HPDE6-E6E7 (cell line): ENCODE results near the gene ACSM3.
"Not testable (repeated sequence)": the region's sequence is repeated elsewhere in the genome, so short reads cannot be mapped to it uniquely, and the experiment has no call there.

Source experiments
- DNase-seq: peaks from one replicate; pipeline ENCODE4 v3.0.0; 2011; ENCODE audit warnings: missing footprints; ENCODE audit errors: extremely low spot score

The ACSM3 gene, protein sequence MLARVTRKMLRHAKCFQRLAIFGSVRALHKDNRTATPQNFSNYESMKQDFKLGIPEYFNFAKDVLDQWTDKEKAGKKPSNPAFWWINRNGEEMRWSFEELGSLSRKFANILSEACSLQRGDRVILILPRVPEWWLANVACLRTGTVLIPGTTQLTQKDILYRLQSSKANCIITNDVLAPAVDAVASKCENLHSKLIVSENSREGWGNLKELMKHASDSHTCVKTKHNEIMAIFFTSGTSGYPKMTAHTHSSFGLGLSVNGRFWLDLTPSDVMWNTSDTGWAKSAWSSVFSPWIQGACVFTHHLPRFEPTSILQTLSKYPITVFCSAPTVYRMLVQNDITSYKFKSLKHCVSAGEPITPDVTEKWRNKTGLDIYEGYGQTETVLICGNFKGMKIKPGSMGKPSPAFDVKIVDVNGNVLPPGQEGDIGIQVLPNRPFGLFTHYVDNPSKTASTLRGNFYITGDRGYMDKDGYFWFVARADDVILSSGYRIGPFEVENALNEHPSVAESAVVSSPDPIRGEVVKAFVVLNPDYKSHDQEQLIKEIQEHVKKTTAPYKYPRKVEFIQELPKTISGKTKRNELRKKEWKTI

DNA sequence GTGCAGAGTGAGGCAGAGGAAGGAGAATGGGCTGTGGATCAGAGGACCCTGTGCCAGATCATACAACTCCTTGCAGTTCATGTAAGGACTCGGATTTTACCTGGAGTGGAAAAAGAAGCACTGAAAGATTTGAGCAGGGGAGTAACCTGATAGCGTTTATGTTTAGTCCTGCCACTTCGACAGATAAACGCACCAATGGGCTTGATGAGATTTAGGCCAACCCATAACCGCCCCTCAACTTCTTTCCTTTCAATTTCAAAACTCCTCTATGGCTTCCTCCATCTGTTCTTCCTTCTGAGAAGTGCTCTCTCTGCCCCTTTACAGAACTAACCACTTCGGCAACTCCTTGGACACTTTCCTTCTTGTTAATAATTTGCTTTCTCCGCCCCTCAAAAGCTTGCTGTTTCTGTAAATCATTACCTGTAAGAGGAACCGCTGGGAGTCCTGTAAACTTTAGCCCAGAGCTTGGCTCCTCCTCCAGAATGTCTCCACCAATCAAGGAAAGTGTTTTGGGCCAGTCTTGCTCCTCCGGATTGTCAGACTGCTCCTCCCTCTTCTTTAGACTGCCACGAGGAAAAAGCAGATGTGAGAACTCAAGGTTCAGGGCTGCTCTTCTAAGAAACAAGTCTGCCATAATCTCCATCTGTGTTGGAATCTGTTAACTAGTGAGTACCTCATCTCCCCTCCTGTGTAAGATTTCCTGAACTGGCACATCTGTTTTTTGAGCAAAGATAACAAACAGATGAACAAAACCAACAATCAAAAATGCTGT, at the start of gene ACSM3:
TSS of gene ACSM3 (plus strand) at position 554 of the 772 bp plus-strand sequence. CDS start 6,021 bp downstream, outside the sequence.
- DNase-seq, result peak; percentile 84

DNA sequence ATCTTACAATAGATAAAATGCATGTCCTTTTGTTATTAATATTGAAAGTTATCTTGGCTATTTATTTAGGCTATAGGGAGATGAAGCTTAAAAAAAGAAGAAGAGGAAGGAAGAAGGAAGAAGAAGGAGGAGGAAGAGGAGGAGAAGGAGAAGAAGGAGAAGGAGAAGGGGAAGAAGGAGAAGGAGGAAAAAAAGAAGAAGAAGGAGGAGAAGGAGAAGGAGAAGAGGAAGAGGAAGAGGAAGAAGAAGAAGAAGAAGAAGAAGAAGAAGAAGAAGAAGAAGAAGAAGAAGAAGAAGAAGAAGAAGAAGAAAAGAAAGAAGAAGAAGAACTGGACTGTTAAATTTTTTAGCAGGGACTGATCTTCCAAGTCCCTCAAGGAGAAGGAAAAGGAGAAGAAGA, 46.1 kb upstream of the ACSM3 start:
- DNase-seq, result not testable (repeated sequence)

DNA sequence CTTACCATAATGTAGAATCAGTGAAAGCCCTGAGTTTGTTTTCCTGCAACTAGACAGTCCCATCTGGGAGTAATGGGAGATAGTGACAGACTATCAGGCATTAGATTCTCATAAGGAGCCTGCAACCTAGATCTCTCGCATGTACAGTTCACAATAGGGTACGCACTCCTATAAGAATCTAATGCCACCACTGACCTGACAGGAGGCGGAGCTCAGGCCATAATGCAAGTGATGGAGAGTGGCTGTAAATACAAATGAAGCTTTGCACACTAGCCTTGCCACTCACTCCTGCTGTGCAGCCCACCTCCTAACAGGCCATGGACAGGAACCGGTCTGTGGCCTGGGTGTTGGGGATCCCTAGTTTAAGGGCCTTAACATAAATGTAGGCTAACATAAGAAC, 43.6 kb upstream of the ACSM3 start:
- no peak for DNase-seq

DNA sequence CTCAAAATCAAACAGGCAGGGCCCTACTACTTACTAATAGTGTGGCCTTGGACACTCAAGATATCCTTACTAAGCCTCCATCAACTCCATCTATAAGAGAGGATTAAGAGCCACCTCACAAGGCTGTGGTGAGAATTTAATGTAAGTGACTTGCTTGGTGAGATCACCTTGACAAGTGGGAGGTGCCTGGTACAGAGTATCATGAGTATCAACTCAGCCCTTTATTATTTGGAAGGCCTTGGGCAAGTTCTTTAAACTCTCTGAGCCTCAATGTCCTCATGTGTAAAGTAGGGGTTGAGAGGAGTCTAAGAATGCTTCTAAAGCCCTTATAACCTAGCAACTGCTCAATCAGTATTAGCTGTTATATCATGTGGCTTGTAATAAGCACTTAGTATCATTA, 37.2 kb upstream of the ACSM3 start:
- no peak for DNase-seq

DNA sequence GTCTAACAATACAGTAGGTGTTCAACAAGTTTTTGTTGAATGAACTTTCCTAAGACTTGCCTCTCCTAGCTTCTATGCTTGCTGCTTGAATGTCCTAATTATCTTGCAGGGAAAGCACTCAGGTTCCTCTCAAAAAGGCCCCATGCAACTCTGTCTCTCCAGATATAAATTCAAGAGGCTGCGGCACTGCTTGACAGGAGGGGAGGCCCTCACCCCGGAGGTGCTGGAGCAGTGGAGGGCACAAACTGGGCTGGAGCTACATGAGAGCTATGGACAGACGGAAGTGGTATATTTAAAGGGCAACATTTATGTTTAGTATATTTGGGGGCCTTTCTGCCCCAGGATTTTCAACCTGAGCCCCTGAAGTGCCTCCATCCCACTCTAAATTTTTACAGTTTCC, 36.6 kb upstream of the ACSM3 start:
- no peak for DNase-seq

DNA sequence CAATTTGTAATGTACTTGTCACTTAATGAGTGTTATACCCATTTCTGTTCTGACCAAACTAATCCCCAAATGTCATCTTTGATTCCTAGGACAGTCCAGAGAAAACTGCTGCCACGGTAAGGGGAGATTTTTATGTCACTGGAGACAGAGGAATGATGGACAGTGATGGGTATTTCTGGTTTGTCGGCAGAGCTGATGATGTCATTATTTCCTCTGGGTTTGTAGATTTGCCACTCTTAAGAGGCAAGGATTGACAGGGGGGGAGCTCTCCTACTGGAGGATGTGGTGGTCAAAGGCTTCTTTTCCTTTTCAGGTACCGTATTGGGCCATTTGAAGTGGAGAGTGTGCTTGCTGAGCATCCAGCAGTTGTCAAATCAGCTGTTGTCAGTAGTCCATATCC, 34.7 kb upstream of the ACSM3 start:
- no peak for DNase-seq

DNA sequence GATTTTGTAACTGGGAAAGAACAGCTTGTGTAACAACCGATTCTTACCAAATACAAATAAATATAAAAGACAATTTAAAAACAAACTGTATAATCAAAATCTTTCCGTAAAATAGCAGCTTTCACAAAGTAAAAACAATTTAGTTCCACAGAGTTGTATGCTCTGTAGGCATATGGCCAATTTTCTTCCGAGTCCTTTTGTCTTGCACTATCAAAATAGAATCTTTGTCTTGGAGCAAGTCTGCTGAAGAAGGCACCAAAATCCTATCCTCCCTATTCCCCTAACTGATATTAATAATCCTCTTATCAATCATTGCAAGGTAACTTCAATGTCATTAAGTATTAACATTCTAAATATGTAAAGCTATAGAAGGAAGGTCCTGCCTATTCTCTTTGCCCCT, 29.8 kb upstream of the ACSM3 start:
- DNase-seq, result no peak

DNA sequence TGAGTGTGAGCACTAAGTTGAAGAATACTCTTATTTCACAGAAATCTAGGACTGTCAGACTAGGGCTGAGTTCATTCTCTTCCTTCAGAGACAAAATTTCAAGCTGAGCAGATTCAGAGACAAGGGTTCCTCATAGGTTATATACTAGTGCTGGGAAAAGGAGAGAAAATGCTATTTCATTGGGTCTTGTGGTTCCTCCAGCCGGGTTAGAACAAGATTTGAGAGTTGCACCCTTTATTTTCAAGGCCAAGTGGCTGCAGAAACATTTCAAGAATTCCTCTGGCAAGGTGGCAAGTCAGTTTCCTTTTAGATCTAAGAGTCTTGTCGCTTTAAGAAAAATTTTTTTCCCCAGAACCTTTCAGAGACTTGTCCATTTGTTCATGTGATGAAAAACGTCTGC, 29.0 kb upstream of the ACSM3 start:
- no peak for DNase-seq

DNA sequence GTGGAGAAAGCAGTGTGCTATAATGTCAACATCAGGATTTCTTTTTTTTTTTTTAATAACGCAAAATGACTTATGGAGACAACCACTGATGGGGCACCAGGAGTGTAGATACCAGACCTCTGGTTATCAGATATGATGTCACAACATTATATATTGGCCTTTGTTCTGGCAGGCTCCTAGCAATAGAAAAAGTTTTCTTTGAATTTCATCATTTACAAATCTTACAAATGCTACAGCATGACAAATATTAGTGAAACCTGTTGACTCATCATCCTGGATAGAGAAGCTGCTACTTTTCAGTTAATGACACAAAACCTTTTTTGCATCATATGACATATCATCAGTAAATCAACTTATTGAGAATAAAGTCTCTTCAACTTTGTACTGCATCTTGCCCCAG, 28.3 kb upstream of the ACSM3 start:
- DNase-seq, result no peak

DNA sequence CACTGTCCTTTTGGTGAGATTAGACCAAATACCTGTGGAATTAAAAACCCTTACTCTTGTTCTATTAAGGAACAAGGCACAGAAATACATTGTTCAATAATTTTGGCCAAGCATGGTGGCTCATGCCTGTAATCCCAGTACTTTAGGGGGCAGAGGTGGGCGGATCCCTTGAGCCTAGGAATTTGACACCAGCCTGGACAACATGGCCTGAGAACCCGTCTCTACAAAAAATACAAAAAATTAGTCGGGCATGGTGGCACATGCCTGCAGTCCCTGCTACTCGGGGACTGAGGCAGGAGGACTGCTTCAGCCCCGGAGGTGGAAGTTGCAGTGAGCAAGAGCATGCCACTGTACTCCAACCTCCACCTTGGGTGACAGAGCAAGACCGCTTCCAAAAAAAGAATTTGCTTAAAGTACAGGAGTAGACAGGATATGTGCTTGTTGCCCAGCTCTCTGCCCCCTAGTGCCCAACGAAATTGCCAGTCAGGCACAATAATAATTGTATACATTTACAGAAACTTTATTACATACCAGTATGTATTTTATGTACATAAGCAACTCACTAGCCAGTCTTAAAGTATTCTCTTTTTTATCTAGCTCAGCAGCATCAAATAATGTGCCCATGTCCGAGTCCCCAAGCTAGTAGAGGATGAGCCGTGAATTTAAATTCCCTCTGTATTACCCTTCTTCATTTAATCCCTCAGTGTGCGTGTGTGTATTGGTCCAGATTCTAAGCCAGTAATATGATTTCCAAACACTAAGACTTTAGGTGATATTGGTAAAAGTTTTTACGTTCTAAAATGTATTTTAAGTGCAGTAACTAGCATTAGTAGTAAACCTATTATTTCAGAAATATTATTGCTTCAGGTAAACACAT, 23.6 kb upstream of the ACSM3 start:
- peak; percentile 17 for DNase-seq

DNA sequence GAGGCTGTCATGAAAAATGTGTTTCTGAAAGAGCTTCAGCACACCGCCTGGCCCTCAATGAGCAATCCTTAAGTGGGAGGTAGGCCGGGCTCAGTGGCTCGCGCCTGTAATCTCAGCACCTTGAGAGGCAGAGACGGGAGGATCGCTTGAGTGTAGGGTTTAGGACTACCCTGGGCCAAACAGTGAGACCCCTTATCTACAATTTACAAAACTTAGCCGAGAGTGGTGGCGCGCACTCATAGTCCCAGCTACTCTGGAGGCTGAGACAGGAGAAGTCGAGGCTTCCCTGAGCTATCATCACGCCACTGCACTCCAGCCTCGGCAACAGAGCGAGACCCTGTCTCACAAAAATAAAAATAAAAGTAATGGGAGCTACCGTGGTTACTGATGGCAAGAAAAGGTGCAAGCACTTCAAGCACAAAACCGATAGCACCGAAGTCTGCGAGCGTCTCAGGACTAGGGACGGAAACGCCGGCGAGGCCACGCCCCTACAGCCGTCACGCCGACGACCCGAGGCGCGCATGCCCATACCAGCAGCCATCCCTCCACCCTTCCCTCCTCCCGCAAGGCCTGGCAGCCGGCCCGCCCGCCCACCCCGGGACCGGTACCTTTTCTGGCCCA, 22.8 kb upstream of the ACSM3 start:
- peak; percentile 90 for DNase-seq

DNA sequence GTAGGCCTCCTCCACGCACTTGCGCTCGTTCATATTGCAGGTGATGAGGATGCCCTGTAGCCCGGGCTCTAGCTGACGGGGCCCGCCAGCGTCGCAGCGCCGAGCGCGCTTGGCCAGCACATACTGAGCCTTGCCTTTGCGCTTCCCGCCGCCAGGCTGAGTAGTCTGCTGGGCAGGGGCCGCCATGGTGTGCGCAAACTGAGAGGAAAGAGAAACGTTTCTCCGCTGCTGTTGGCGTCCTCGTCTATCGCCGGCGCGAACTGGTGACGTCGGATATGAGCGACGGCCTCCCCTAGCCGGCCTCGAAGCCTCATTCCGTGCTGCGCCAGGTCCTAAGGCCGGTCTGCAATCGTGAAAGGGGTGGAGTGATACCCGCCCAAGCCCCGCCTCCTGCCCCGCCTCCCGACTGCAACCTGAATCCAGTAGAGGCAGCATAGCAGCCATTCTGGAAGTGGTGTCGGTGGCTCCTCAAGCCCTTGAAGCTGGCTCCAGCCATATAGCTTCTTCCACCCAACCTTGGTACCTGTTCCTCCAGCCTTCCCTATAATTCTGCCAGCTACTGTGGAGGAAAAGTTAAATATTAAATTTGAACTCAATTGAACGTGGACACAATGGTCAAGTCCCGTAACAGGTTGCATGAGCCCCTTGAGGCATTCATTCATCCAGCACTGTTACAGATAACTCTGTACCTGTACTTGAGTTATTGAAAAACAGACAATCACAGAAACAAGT, 22.1 kb upstream of the ACSM3 start, which contains the start of gene THUMPD1:
TSS of gene THUMPD1 (minus strand) at position 265 of the 732 bp plus-strand sequence. CDS start at position 186, 79 bp downstream.
- DNase-seq, result peak; percentile 98

DNA sequence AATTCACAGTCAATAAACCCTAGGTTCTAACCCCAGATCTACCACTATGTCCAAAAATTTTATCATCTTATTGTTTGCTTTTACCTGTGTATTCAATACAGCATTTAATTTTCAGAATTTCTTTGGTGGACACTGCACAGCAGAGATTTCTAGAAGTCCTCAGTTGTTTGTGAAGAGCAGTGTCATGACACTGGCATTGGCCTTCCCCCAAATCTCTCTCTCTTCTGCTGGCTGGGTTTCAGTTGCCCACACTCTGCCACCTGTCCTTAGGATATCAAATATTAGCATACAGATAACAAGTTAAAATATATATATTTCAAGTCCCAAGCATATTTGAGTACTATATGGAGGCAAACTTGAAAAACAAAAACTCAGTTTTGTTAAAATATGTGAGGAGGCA, 20.2 kb upstream of the ACSM3 start:
- no peak for DNase-seq

DNA sequence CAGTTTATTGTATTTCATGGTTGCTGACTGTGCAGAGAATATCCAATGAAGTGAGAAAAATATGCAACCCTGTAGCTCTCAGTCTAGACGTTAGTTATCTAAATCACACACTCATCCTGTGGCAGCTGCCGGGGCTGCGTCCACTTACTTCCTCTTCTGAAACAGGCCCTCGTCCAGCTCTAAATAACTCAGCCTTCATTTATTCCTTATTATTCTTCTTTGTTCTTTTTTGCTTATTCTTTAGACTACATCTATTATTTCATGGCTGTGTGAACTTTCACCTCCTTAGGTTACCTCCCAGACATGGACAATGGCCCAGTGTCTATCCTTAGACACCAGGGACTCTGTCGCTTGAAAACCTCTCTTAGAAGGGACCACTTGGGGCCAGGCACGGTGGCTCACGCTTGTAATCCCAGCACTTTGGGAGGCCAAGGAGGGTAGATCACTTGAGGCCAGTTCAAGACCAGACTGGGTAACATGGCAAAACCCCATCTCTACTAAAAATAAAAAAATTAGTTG, 18.8 kb upstream of the ACSM3 start:
- no peak for DNase-seq

DNA sequence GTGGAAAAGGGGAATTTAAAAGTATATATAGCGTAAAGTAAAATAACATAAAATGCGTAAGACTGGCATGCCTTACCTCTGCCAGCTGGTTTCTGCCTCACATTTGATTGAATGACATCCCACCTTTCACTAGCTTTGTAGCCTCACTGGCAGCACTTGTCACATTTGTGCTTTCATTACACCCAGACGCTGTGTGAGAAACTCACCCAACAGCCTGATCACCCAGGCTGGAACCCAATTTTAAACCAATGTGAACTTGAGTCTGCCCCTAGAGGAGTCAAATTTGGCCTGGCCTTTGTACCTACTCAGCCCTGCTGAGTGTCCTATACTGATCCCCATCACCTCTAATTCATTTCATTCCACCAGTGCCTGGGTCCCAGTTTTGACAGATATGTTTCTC, 17.4 kb upstream of the ACSM3 start:
- DNase-seq, result no peak

DNA sequence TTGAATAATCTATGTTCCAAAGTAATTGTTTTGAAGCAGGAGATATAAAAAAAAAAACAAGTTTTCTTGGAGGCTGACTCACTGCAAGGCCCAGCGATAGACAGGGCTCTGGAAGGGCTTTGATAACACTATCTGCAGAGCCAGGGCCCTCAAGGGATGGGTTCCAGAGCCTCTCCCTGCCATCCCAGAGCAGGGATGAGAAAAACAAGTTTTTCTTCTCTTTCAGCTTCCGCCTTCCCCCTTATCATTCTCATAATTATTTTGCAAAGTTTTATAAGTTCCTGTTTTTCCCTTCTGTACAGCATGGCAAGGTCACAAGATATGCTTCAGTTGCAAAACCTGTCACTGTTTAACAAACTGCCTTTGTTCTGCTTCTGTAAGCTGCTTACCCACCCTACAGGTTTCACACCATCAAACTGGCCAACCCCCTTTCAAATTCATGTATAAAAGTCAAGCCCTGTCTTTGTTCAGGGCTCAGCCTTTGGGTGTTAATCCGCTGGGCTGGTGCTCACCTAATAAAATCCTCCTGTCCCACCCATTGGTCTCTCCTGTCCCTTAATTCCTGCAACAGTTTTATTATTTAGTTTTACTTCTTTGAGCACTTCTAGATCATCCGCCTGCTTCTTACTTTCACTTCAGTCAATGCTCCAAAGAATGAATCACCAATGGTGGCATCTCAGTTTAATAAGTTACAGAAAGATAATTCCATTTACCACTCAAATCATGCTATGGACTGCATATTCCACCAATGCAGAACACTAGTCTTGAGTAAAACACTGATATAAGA, 16.6 kb upstream of the ACSM3 start:
- DNase-seq, result no peak

DNA sequence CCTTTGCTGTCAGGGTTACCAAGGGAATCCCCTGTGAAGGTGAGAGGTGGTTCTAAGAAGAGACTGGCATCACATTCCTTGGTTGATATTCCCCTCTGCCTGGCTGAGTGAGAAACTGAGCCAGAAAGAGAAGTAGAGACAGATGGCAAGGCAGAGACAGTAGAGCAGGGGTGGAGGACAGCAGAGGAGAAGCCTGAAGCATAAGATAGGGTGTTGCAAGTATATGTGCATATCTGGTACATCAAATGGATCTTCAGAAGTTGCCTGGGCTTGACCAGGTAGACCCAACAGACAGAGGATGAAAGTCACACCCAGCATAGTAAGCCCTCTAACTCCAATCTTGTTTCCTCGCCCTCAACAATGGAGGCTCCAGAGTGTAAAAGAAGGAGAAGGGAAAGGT, 14.3 kb upstream of the ACSM3 start:
- DNase-seq, result no peak

DNA sequence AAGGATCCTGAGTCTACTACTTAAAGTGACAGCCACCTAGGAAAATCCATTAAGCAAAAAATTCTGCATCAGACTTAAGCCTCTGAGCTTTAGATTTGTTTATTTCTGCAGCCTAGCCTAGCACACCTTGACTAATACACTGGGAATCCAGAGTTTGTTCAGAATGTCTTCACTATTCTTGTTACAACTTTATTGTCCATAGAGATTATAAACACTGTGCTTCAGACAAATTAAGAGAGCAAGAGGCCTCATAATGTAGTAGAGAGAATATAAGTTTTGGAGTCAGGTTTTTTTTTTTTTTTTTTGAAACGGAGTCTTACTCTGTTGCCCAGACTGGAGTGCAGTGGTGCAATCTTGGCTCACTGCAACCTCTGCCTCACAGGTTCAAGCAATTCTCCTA, 13.3 kb upstream of the ACSM3 start:
- no peak for DNase-seq

DNA sequence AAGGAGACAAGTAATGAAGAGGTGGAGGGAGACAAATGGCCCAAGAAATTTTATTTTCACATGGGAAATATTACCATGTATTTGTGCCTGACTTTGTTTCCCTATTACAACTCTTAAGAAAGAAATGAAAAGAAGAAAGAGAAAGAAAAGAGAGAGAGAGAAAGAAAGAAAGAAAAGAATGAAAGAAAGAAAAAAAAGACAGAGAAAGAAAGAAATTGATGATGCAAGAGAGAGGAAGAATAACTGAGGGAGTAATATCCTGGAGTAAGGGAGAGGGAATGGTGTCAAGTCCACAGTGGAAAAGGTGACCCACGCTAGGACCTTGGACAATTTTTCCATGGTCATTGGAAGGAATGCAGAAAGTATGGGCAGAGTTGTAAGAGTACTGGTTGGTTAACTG, 10.1 kb upstream of the ACSM3 start:
- DNase-seq, result no peak
